NCI-H82 treated with DMSO at 0.1 percent for 48 hours (cell line): ENCODE results near the gene ANKRD11.
A peak's percentile ranks its signal among the peaks of the same experiment; 100 is the strongest.
"Not testable (repeated sequence)": the region's sequence is repeated elsewhere in the genome, so short reads cannot be mapped to it uniquely, and the experiment has no call there.

ENCODE experiments used
- DNase-seq: peaks from one replicate; lab custom pipeline; 2025; ENCODE audit not compliant: unreplicated experiment; lab: John Stamatoyannopoulos, UW

ANKRD11 gene

DNA sequence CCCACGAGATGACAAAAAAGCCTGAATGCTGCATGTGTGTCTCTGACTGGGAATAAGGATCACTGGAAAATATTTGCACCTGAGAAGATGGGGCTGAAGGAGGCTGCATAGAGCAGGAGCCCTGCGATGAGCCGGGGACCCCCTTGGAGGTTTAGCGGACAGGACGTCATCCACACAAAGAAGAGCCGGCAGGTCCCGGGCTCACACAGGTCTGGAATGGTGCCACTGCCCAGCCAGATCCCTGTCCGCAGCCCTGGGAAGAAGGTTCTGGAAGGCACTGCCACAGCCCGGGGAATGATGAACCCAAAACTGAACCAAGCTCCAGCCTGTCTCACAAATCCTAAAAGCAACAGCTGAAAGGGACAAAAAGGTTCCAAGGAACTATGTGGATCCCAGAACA lies 101.8 kb downstream of the ANKRD11 start:
- DNase-seq, result no peak

DNA sequence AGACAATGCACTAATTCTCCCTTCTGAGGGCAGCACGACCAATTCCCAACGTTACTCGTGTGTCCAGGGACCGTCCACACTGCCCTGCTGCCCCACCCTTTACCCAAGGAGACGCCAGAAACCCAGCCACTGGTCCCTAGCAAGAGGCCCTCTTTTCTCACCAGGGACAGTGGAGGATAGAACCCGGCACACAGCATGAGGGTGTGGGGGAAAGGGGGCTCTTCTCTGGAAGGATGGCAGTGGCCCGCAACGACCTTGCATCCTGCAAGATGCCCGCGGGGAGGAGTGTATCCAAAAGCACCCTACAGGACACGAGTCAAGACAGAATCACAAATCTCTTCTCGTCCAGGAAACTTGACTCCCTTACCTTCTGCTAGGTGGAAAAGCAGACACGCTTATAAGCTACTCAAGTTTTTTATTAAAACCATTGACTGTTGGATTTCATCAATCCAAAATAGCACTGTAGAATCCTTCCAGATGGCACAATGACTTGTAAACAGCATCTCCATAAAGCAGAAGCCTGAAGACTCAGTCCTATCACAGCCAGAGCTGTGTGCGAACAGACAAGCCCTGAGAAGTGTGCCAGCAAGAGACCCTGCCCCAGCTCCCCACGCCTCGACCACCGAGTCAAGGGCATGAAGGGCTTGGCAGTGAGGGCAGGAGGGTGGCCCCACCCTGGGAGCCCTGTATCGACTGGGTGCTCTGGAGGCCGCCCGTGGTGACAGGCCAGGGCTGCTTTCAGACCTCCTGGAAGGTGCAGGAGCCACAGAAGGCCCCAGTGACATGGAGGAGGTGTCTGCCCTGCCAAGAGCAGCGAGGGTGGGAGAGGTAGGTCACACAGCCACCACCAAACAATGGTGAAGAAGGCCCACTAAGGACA lies 103.8 kb downstream of the ANKRD11 start:
- DNase-seq, result no peak

DNA sequence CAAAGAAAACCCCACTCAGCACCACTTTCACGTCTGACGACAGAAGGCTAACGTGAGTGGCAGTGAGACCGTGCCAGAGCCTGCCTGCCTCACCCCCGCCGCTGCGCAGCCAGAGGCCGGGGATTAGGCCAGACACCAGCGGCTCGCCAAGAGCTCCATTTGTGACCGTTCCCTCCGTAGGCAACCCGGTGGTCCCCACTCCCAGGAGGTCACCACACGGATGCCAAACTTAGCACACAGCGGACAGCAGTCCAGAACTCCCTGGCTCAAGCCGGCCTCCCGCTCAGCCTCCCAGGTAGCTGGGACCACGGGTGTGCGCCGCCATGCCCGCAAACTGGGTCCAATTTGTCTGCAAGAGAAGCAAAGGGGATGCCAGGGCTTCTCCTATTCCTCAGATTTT lies 104.6 kb downstream of the ANKRD11 start:
- no peak for DNase-seq

- no peak for DNase-seq
Observed at GRCh38 chr16:89384282-89384681, 106.1 kb downstream of the ANKRD11 start.

DNA sequence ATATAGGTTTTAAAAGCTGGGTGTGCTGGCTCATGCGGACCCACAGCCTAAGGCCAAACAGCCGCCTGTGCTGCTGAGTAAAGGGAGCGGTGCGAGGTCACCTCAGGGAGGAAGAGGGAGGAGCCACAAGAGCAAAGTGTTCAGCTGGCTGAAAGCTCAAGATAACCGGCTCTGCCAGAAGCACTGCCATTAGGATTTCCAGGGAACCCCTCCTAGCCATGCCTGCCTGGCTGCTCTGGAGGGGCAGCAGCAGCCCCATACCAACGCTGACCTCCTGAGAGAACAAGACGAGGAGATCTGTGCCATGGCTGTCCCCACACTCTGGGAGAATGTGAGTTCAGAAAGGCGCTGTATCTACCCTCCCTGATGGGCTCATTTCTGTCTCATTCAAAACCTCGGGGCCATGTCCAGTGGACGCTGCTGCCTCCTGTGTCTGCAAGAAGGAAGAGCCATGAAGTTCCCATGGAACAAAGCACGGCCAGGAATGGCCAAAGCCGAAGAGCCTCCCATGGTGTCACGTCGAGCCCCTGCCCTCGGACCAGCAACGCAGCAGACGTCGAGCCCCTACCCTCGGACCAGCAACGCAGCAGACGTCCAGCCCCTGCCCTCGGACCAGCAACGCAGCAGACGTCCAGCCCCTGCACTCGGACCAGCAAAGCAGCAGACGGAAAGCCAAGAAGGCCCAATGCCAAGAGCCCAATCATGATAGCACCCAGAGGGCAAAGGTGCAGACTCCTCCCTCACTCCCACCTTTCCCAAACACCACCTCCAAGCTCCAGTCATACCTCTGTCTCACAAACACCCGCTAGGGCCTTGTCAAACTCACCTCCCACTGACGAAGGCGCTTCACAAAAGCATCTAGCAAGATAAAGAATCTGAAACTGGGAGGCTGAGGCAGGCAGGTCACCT lies 107.0 kb downstream of the ANKRD11 start:
- no peak for DNase-seq

DNA sequence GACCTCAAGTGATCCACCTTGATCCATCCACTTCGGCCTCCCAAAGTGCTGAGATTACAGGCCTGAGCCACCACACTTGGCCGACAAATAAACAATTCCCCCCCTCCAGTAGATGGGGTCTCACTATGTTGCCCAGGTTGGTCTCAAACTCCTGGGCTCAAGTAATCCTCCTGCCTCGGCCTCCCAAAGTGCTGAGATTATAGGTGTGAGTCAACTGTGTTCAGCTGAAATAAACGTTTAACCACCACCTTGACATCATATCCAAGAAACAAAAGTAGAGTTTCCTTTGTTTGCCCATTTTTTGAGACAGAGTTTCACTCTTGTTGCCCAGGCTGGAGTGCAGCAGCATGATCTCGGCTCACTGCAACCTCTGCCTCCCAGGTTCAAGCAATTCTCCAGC lies 107.8 kb downstream of the ANKRD11 start:
- DNase-seq, result not testable (repeated sequence)

DNA sequence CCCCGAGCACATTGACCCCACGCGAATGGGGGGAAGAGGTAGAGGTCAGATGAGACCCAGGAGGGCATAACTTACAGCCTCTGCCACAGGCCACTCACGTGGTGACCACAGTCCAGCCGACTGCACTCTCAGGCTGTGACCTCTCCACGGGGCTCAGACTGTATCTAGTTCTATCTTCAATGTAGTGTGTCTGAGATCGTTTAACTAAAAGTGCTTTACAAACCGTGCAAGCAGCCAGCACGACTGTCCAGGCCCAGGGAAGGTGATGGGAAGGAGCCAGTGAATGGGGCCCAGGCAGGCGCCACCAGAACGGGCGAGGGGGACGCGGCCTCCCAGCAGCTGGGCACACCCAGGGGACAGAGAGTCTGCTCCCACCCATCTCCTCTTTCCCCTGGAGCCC lies 108.6 kb downstream of the ANKRD11 start:
- DNase-seq, result no peak

DNA sequence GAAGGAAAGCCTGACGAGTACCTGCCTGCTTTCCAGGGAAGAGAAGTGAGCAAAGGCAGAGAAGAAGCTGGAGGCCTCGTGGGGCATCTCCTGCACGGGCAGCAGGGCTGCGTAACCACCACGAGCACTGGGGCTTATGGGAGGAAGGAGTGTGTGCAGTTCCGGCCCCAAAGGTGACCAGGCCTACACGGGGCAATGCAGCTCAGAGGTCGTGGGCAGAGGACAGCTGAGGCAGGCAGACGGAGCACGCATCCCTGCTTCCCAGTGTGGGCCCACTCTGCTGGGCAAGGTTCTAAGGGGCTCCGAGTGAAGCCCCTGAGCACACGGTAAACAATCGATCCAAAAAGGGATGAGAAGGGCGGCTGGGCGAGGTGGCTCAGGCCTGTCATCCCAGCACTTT lies 109.7 kb downstream of the ANKRD11 start:
- no peak for DNase-seq

DNA sequence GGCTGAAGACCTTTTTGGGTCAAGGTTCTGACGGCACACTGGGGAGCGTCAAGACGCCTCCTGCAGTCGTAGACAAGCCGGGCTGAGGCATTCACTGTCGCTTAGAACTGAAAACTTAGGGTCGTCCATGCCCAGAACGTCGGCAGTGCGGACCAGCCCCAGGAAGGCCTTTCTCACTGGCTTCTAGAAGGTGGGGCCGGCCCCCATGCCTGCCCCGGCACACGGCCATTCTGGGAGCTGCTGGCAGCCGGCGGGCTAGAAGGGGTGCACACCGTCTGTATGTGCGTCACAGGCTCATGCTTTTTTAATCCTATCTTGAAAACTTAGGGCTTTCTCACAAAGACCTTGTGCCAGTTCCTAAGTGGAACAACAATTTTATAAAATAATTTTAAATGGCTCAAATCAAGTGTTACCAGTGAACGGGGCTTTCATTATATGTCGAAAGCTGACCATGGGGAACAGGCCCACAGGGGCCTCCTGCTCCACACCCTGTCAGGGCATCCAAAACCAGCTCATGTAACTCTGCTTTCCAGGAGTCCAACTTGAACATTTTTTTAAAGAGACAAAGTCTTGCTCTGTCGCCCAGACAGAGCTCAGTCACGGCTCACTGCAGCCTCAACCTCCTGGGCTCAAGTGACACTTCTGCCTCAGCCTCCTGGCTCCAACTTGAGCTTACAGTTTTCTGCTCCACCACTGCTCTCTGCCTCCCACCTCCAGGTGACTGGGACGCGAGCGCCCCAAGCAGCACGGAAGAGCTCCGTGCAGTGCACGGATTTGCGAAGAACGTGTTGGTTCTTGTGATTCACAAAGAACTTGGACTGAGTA lies 111.2 kb downstream of the ANKRD11 start:
- DNase-seq, result no peak

DNA sequence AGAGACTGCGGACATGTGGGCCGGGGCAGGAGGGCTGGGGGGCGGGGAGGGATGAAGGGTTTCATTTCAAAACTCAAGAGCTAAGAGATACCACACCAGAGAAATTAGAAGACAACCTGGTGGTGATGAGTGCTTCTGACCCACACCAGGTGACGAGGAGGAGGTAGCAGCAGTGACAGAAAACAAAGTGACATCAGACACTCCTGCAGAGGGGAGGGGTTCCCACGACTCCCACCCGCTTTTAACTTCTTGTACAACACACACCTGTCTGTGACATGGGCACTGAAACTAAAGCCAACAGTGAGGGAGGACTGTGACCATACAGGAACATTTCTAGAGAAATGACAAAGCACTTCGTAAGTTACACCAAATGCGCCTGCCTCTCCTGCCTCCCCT lies 112.9 kb downstream of the ANKRD11 start:
- DNase-seq, result no peak

GRCh38 chr16:89376812-89377452 lies 113.4 kb downstream of the ANKRD11 start:
- DNase-seq, result no peak

DNA sequence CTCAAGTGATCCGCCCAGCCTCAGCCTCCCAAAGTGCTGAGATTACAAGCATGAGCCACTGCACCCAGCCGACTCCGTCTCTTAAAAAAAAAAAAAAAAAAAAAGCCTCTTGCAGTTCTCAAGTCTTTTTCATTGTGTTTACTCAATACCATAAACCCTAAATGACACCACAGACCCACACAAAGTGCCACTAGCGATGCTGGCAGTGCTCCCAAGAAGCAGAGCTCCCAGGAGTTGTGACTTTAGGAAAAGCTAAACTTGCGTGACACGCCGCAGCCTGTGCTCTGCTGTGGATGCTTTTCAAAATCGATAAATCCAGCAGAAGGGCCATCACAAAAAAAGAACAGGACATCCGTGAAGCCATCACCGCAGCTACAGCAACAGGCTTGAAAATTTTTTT lies 114.7 kb downstream of the ANKRD11 start:
- DNase-seq, result no peak

- DNase-seq, result peak; percentile 84
Observed at GRCh38 chr16:89375021-89375420, 115.3 kb downstream of the ANKRD11 start.

- peak; percentile 37 for DNase-seq
Observed at GRCh38 chr16:89374393-89374960, 115.9 kb downstream of the ANKRD11 start.

DNA sequence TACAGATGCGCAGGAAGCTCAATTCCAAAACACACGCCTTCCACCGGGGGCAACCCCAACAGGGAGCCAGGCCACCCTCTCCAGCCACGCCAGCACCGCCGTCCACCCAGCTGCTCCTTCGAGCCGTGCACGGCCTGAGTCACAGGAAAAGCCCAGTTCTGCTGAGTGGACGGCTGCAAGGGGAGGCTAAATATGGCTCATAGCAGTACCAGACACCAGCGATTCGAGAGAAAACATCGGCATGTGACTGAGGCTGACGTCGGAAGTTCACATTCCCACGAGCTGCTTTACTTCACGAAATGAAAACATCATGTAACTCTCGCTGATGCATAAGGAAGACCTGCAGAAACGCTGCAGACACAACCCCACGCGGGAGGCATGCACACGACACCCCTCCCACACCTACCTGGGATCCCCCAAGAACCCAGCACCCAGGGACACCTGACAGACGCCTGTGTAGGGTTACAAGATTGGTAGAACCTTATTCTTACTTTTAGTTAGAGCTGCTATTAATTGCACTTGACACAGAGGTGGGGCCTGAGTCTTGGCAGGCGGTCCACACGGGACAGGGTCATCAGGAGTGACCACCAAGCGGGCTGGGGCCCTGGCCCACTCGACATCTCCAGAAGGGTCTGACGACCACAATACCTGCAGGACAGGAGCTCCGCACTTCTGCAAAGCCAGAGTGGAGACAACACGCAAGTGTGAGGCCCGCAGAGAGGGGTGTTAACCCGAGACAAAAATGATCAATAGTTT lies 116.8 kb downstream of the ANKRD11 start:
- DNase-seq, result no peak

- no peak for DNase-seq
Observed at GRCh38 chr16:89371968-89372634, 118.3 kb downstream of the ANKRD11 start.

GRCh38 chr16:89371386-89371785 lies 119.0 kb downstream of the ANKRD11 start:
- no peak for DNase-seq

- no peak for DNase-seq
Observed at GRCh38 chr16:89370601-89371000, 119.8 kb downstream of the ANKRD11 start.

DNA sequence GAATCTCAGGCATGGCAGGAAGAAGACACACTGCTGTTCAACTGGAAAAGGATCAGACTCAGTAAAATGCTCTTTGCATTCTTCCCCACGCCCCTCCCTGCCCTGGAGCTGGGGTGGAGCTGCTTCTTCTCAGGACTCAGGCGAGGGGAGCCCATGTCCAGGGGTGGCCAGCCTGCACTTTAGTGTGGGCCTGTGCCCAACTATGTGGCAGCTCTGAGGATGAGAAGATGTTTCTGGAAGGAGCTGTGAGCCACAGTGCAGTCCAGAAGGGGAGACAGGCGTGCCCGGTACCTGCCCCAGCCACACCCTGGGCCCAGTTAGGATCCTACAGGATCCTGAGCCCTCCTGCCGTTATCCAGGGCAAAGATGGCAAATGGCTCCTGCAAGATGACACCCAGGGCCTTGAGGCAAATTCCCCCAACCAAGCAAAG lies 120.3 kb downstream of the ANKRD11 start:
- no peak for DNase-seq
